NT2/D1 (cell line): ENCODE data around the gene RALGDS.

Experiments used
- SUZ12 ChIP-seq: IDR thresholded peaks from 2 replicates; pipeline ENCODE4 v1.6.1; 2011; ENCODE audit not compliant: insufficient read length, insufficient read depth; ENCODE audit errors: extremely low read depth
- YY1 ChIP-seq: IDR thresholded peaks from 2 replicates; pipeline ENCODE4 v1.6.1; 2011; ENCODE audit not compliant: insufficient read length, insufficient read depth
- ZNF274 ChIP-seq: IDR thresholded peaks from 2 replicates; pipeline ENCODE4 v1.6.1; 2011; ENCODE audit warnings: mild to moderate bottlenecking, low read depth, low read length

DNA sequence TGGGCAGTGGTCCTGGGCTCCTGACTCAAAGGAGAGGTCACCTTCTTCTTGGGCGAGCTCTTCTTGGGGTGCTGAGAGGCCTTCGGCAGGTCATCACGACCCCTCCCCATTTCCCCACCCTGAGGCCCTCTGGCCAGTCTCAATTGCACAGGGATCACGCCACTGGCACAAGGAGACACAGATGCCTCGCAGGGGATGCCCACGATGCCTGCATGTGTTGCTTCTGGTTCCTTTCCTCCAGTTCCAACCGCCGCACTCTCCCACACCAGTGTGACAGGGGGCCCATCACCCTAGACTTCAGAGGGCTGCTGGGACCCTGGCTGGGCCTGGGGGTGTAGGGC is 57.9 kb downstream of the RALGDS start:
- no peak for TF ChIP-seq SUZ12
- TF ChIP-seq ZNF274: no peak
- TF ChIP-seq YY1: no peak
